Neural crest cell (in vitro differentiated cells): ENCODE measurements around the gene DCD. TPM values are rescaled to one million over a fixed set of nuclear protein-coding genes. Genes with fewer than 3 reads are reported as not detected.

Experiments used
- DNase-seq: peaks from one replicate; pipeline ENCODE4 v3.0.0; 2021; ENCODE audit warnings: low read depth, mixed read lengths, low spot score
- H3K27ac Mint-ChIP-seq: one replicate; pipeline ENCODE4 v1.8.0; 2021; ENCODE audit warnings: mild to moderate bottlenecking, mixed read lengths; ENCODE audit not compliant: unreplicated experiment
- H3K27me3 Mint-ChIP-seq: 2 replicates; pipeline ENCODE4 v1.8.0; 2021; ENCODE audit warnings: low read depth, mild to moderate bottlenecking, mixed read lengths
- H3K36me3 Mint-ChIP-seq: 2 replicates; pipeline ENCODE4 v1.8.0; 2021; ENCODE audit warnings: low read depth, mild to moderate bottlenecking, mixed read lengths
- H3K4me1 Mint-ChIP-seq: 2 replicates; pipeline ENCODE4 v1.8.0; 2021; ENCODE audit warnings: mixed read lengths
- H3K4me3 Mint-ChIP-seq: one replicate; pipeline ENCODE4 v1.8.0; 2021; ENCODE audit warnings: mild to moderate bottlenecking, mixed read lengths
- H3K9me3 Mint-ChIP-seq: 2 replicates; pipeline ENCODE4 v1.8.0; 2021; ENCODE audit warnings: mixed read lengths
- total RNA-seq: library from RNA; stranded (reverse); gene quantifications from 2 replicates; pipeline ENCODE4 v1.2.1, GENCODE V29; 2021
- TF ChIP-seq, protein P1 (sequence below): fragments of 200-600 bp; sonication (generic); conservative IDR thresholded peaks from 2 replicates; pipeline ENCODE4 v1.5.0; 2021; ENCODE audit warnings: antibody characterized with exemption, mild to moderate bottlenecking

The DCD gene
- total RNA-seq, 1 donor from 2014 or later: not detected

- DNase-seq: no peak
- TF ChIP-seq, protein P1, sequence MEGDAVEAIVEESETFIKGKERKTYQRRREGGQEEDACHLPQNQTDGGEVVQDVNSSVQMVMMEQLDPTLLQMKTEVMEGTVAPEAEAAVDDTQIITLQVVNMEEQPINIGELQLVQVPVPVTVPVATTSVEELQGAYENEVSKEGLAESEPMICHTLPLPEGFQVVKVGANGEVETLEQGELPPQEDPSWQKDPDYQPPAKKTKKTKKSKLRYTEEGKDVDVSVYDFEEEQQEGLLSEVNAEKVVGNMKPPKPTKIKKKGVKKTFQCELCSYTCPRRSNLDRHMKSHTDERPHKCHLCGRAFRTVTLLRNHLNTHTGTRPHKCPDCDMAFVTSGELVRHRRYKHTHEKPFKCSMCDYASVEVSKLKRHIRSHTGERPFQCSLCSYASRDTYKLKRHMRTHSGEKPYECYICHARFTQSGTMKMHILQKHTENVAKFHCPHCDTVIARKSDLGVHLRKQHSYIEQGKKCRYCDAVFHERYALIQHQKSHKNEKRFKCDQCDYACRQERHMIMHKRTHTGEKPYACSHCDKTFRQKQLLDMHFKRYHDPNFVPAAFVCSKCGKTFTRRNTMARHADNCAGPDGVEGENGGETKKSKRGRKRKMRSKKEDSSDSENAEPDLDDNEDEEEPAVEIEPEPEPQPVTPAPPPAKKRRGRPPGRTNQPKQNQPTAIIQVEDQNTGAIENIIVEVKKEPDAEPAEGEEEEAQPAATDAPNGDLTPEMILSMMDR: no peak
- Mint-ChIP-seq H3K36me3 (no peaks in the 10 kb centered on the region), H3K9me3 (no peaks in the 10 kb centered on the region), H3K27me3 (peaks cover 27% of the 10 kb centered on the region), H3K27ac (no peak overlapping the region), H3K4me3 (no peak overlapping the region), H3K4me1 (no peaks in the 10 kb centered on the region)
Observed at GRCh38 chr12:54606556-54606955, 41.6 kb downstream of the DCD start.

DNA sequence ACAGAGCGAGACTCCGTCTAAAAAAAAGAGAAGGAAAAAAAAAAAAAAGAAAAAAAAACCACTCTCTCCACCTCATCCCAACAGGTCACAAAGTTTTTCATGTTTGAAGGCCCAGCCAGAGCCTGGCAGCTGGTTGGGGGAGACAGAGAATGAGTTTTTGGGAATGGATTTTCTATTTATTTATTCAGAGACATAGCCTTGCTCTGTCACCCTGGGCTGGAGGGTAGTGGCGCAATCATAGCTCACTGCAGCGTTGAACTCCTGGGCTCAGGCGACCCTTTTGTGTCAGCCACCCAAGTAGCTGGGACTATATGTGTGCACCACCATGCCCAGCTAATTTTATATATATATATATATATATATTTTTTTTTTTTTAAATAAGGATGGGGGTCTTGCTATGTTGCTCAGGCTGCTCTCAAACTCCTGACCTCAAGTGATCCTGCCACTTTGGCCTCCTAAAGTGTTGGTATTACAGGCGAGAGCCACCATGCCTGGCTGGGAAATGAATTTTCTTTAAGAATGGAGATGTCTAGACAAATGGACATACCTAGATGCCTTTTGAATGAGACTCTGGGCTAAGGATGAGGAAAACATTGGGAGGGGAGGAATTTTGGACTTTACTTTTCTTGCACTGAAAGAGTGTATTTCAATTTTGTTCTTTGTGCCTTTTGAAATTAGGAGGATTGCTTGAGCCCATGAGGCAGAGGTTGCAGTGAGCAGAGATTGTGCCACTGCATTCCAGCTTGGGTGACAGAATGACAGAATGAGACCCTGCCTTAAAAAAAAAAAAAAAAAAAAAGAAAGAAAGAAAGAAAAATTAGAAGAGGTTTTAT is 42.8 kb downstream of the DCD start:
- no peak overlapping the region for H3K4me3 Mint-ChIP-seq
- TF ChIP-seq, protein P1: no peak
- H3K27me3 Mint-ChIP-seq: peaks cover 24% of the 10 kb centered on the region
- no peaks in the 10 kb centered on the region for H3K4me1 Mint-ChIP-seq
- no peaks in the 10 kb centered on the region for H3K36me3 Mint-ChIP-seq
- DNase-seq: no peak
- H3K9me3 Mint-ChIP-seq: no peaks in the 10 kb centered on the region
- H3K27ac Mint-ChIP-seq: no peak overlapping the region

GRCh38 chr12:54604436-54604835 is 43.7 kb downstream of the DCD start:
- peaks cover 21% of the 10 kb centered on the region for H3K27me3 Mint-ChIP-seq
- H3K4me3 Mint-ChIP-seq: no peak overlapping the region
- H3K9me3 Mint-ChIP-seq: no peaks in the 10 kb centered on the region
- TF ChIP-seq, protein P1: no peak
- H3K36me3 Mint-ChIP-seq: no peaks in the 10 kb centered on the region
- no peak for DNase-seq
- H3K4me1 Mint-ChIP-seq: no peaks in the 10 kb centered on the region
- no peak overlapping the region for H3K27ac Mint-ChIP-seq

DNA sequence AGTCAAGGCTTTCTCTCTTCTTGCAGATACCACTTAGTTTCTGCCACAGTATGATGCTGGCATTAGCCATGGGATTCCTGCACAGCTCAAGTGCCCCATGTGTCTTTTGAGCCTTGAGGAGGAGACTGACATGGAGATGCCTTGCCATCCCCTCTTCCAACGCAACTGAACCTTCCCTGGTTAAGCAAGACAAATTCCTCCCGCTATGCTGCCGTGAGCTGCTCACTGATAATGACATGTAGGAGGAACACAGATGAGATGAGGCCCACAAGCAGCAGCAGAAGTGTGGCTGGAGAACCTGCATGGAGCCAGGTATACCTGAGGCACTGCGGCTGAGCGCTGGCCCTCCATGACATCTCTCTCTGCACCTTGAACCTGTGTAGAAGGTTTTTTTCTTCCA is 44.3 kb downstream of the DCD start:
- Mint-ChIP-seq H3K4me1 (no peaks in the 10 kb centered on the region), H3K36me3 (no peaks in the 10 kb centered on the region), H3K27me3 (peaks cover 16% of the 10 kb centered on the region), H3K27ac (no peak overlapping the region), H3K9me3 (no peaks in the 10 kb centered on the region), H3K4me3 (no peak overlapping the region)
- no peak for DNase-seq
- TF ChIP-seq, protein P1: no peak

DNA sequence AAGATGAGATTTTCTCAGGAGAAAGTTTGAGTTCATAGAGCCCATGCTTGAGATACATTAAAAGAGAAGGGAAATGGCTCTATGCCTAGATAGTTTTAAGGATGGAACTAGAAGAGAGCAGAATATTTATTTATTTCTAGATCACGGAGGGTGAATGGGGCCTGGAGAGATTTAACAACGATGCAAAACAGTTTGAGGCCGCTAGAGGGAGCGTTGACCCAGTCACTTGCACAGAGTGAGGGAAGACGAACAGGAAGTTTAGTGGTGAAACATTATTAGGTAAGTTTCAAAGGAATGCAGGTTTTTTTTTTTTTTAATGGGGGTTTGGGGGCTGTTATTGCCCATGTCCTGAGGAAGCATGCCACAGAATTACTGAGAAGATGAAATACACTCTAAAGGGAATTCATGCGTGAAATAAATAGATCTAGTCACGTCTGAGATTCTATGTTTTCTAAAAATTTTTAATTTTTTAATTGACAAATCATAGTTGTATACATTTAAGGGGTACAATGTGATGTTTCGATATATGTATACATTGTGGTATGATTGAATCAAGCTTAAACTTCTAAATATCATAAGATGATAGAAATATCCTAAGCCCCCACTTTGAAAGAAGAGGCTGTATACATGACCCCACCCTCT is 44.9 kb downstream of the DCD start:
- peak; percentile 55 for DNase-seq

More for the DNA sequence above, 44.9 kb downstream of the DCD start:
- H3K4me3 Mint-ChIP-seq: no peak overlapping the region
- no peaks in the 10 kb centered on the region for H3K9me3 Mint-ChIP-seq
- H3K4me1 Mint-ChIP-seq: no peaks in the 10 kb centered on the region
- peaks cover 12% of the 10 kb centered on the region for H3K27me3 Mint-ChIP-seq
- TF ChIP-seq, protein P1: peak; percentile 79
- H3K27ac Mint-ChIP-seq: no peak overlapping the region
- no peaks in the 10 kb centered on the region for H3K36me3 Mint-ChIP-seq
